DND-41 (cell line): ENCODE results near the gene RABGAP1L.

Experiments
- EZH2 ChIP-seq: IDR thresholded peaks from 3 replicates; pipeline ENCODE4 v1.6.1; 2012; ENCODE audit warnings: borderline replicate concordance, low read depth, mild to moderate bottlenecking, moderate library complexity, low read length, inconsistent platforms; ENCODE audit not compliant: severe bottlenecking
- TF ChIP-seq, protein P1 (sequence below): IDR thresholded peaks from 2 replicates; pipeline ENCODE4 v1.5.1; 2012; ENCODE audit warnings: borderline replicate concordance, low read length, moderate library complexity, mild to moderate bottlenecking; ENCODE audit not compliant: poor library complexity, severe bottlenecking; ENCODE audit errors: extremely low read depth

DNA sequence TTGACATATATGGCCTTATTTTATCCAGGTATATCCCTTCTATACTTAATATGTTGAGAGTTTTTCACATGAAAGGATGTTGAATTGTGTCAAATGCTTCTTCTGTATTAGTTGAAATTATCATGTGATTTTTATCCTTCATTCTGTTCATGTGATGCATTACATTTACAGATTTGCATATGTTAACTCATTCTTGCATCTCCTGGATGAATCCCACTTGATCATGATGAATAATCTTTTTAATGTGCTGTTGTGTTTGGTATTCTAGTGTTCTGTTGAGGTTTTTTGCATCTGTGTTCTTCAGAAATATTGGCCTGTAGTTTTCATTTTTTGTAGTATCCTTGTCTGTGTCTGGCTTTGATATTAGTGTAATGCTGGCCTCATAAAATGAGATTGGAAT lies 150.2 kb downstream of the RABGAP1L start:
- TF ChIP-seq, protein P1, sequence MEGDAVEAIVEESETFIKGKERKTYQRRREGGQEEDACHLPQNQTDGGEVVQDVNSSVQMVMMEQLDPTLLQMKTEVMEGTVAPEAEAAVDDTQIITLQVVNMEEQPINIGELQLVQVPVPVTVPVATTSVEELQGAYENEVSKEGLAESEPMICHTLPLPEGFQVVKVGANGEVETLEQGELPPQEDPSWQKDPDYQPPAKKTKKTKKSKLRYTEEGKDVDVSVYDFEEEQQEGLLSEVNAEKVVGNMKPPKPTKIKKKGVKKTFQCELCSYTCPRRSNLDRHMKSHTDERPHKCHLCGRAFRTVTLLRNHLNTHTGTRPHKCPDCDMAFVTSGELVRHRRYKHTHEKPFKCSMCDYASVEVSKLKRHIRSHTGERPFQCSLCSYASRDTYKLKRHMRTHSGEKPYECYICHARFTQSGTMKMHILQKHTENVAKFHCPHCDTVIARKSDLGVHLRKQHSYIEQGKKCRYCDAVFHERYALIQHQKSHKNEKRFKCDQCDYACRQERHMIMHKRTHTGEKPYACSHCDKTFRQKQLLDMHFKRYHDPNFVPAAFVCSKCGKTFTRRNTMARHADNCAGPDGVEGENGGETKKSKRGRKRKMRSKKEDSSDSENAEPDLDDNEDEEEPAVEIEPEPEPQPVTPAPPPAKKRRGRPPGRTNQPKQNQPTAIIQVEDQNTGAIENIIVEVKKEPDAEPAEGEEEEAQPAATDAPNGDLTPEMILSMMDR = no peak
- TF ChIP-seq EZH2 = no peak
